K562 (cell line): ENCODE data around the gene BAK1. TPM values are rescaled to one million over a fixed set of nuclear protein-coding genes. Genes with fewer than 3 reads are reported as not detected.

Experiments used
- ATAC-seq: fragments of 200-7000 bp; cut with Tn5 transposase; 3 replicates; pipeline ENCODE4 v1.9.1; 2020; ENCODE audit warnings: moderate library complexity
- BruUV-seq: library from RNA; stranded (reverse); fragments of 400-500 nt; replicated peaks from 2 replicates; lab custom pipeline; 2021; lab: Mats Ljungman, UMichigan
- CTCF ChIA-PET: fragments of 300-600 bp; formaldehyde crosslinking; extraction: SDS; loops from one replicate; lab custom pipeline; 2021; ENCODE audit warnings: low intra/inter-chr PET ratio; lab: Yijun Ruan, JAX
- POLR2A ChIA-PET: fragments of 300-600, 350-650 bp; sonication (Branson Sonifier 250); formaldehyde crosslinking; extraction: SDS; loops from one replicate; lab custom pipeline; 2021; ENCODE audit warnings: antibody characterized with exemption, inconsistent platforms; lab: Yijun Ruan, JAX
- DNase-seq, 4 experiments: peaks; one replicate each; pipeline versions ENCODE4 v3.0.0 to v3.0.0-alpha.2; 2011 to 2018; ENCODE audit warnings: low spot score in 3 of 4, mixed read lengths in 3 of 4; ENCODE audit errors: extremely low read depth in 1 of 4
- FAIRE-seq: peaks from 2 replicates; lab custom pipeline; 2011; peaks lifted over from hg19 to GRCh38; lab: Jason Lieb, UNC
- H2AFZ ChIP-seq: 2 replicates; pipeline ENCODE4 v1.6.0; 2011; ENCODE audit warnings: low read depth, low read length, control low read depth, inconsistent platforms
- H3K27ac ChIP-seq: fragments of 200-600 bp; 3 replicates; pipeline ENCODE4 v1.8.0; 2011; ENCODE audit warnings: low read depth, mild to moderate bottlenecking, control low read depth, inconsistent platforms, low read length, moderate library complexity, mixed read lengths; ENCODE audit errors: extremely low read depth
- H3K27me3 ChIP-seq, 2 experiments: fragments of 300-600 bp in 1 of 2; 2 replicates in 1 of 2; 3 replicates in 1 of 2; pipeline versions ENCODE4 v1.6.0 to v1.8.0; 2011; ENCODE audit warnings: inconsistent platforms in 2 of 2, low read length in 2 of 2, mild to moderate bottlenecking in 1 of 2, mixed read lengths in 1 of 2, moderate library complexity in 1 of 2; ENCODE audit not compliant: control insufficient read depth in 2 of 2, insufficient read depth in 2 of 2
- H3K36me3 ChIP-seq: fragments of 300-600 bp; 3 replicates; pipeline ENCODE4 v1.8.0; 2011; ENCODE audit warnings: mild to moderate bottlenecking, low read length, inconsistent platforms; ENCODE audit not compliant: control insufficient read depth, insufficient read depth
- H3K4me1 ChIP-seq, 2 experiments: fragments of 200-600 bp in 1 of 2; replicated peaks in 1 of 2; 2 replicates in 1 of 2; 3 replicates in 1 of 2; pipeline versions ENCODE4 v1.5.1 to v1.8.0; 2011; ENCODE audit warnings: inconsistent platforms in 2 of 2, low read length in 2 of 2, mild to moderate bottlenecking in 1 of 2, mixed read lengths in 1 of 2, moderate library complexity in 1 of 2; ENCODE audit not compliant: control insufficient read depth in 2 of 2, insufficient read depth in 2 of 2
- H3K4me2 ChIP-seq: 2 replicates; pipeline ENCODE4 v1.6.1; 2011; ENCODE audit warnings: low read length, control low read depth, inconsistent platforms, mixed read lengths; ENCODE audit not compliant: insufficient read depth
- H3K4me3 ChIP-seq: fragments of 200-600 bp; sonication (generic), shearing (Covaris generic); 2 replicates; pipeline ENCODE4 v1.5.1; 2016; ENCODE audit warnings: control low read depth, inconsistent platforms
- H3K79me2 ChIP-seq: fragments of 200-600 bp; 3 replicates; pipeline ENCODE4 v1.8.0; 2011; ENCODE audit warnings: low read length, inconsistent platforms; ENCODE audit not compliant: control insufficient read depth, insufficient read depth
- H3K9ac ChIP-seq, 2 experiments: 2 replicates each; pipeline versions ENCODE4 v1.6.0 to v1.6.1; 2011; ENCODE audit warnings: low read depth in 2 of 2, low read length in 2 of 2, control low read depth in 1 of 2, inconsistent platforms in 1 of 2, mild to moderate bottlenecking in 1 of 2, mixed read lengths in 1 of 2; ENCODE audit not compliant: insufficient read depth in 1 of 2
- H3K9me1 ChIP-seq: one replicate; pipeline ENCODE4 v1.6.0; 2011; ENCODE audit warnings: inconsistent platforms, mild to moderate bottlenecking, low read length, moderate library complexity; ENCODE audit not compliant: control insufficient read depth, insufficient read depth
- H3K9me3 ChIP-seq: replicated peaks from 2 replicates; pipeline ENCODE4 v1.5.1; 2011; ENCODE audit warnings: low read depth, low read length, inconsistent platforms; ENCODE audit not compliant: control insufficient read depth, insufficient read depth
- H4K20me1 ChIP-seq: replicated peaks from 2 replicates; pipeline ENCODE4 v1.6.1; 2011; ENCODE audit warnings: low read length, inconsistent platforms, mixed read lengths; ENCODE audit not compliant: control insufficient read depth, insufficient read depth
- BDP1 ChIP-seq: IDR thresholded peaks from 3 replicates; pipeline ENCODE4 v1.6.1; 2011; ENCODE audit not compliant: insufficient read length, insufficient read depth
- CBX3 ChIP-seq, 2 experiments: IDR thresholded peaks; 1 replicate in 1 of 2; 2 replicates in 1 of 2; pipeline ENCODE4 v1.6.1; 2012; ENCODE audit warnings: inconsistent platforms in 2 of 2, low read length in 2 of 2, borderline replicate concordance in 1 of 2, control low read depth in 1 of 2
- CEBPB ChIP-seq: fragments of 450-650 bp; IDR thresholded peaks from 2 replicates; pipeline ENCODE4 v1.6.1; 2016; ENCODE audit warnings: missing genetic modification characterization, missing compliant biosample characterization
- CHD2 ChIP-seq: IDR thresholded peaks from 2 replicates; pipeline ENCODE4 v1.6.1; 2011; ENCODE audit warnings: low read depth, low read length
- DLX4 ChIP-seq: fragments of 250-450 bp; sonication (Bioruptor Pico); IDR thresholded peaks from 2 replicates; pipeline ENCODE4 v1.6.1; 2021; ENCODE audit warnings: mild to moderate bottlenecking
- ELF1 ChIP-seq: fragments of 200-800 bp; sonication (Bioruptor generic); IDR thresholded peaks from 2 replicates; pipeline ENCODE4 v1.6.1; 2016; ENCODE audit warnings: missing genetic modification characterization, missing compliant biosample characterization
- ELF4 ChIP-seq: fragments of 450-650 bp; formaldehyde crosslinking; IDR thresholded peaks from 2 replicates; pipeline ENCODE4 v1.4.0; 2022; ENCODE audit warnings: missing genetic modification characterization
- GATA2 ChIP-seq: sonication (generic); formaldehyde crosslinking; IDR thresholded peaks from 2 replicates; pipeline ENCODE4 v1.4.0; 2020; ENCODE audit warnings: mild to moderate bottlenecking, missing genetic modification reagents
- GATAD2B ChIP-seq: fragments of 450-650 bp; IDR thresholded peaks from 2 replicates; pipeline ENCODE4 v1.6.1; 2017; ENCODE audit warnings: mild to moderate bottlenecking, borderline replicate concordance
- HMGN3 ChIP-seq: IDR thresholded peaks from 2 replicates; pipeline ENCODE4 v1.6.1; 2011; ENCODE audit warnings: borderline replicate concordance, low read depth, mild to moderate bottlenecking, mixed read lengths, low read length; ENCODE audit not compliant: insufficient read length; ENCODE audit errors: extremely low read depth
- JUNB ChIP-seq: fragments of 450-650 bp; formaldehyde crosslinking; conservative IDR thresholded peaks from 2 replicates; pipeline ENCODE4 v1.4.0; 2020; ENCODE audit warnings: mild to moderate bottlenecking
- MTA2 ChIP-seq: fragments of 450-650 bp; IDR thresholded peaks from 2 replicates; pipeline ENCODE4 v1.6.1; 2016; ENCODE audit warnings: low read depth
- NFATC3 ChIP-seq: fragments of 450-650 bp; IDR thresholded peaks from 2 replicates; pipeline ENCODE4 v1.6.1; 2017; ENCODE audit warnings: mild to moderate bottlenecking
- PHF8 ChIP-seq: fragments of 200-600 bp; sonication (generic); IDR thresholded peaks from 2 replicates; pipeline ENCODE4 v1.6.1; 2012; ENCODE audit warnings: mixed run types, mild to moderate bottlenecking, inconsistent platforms, low read length, moderate library complexity, borderline replicate concordance
- POLR2A ChIP-seq: fragments of 450-650 bp; conservative IDR thresholded peaks from 2 replicates; pipeline ENCODE4 v1.6.1; 2016
- PRPF4 ChIP-seq: fragments of 200-400 bp; formaldehyde crosslinking; IDR thresholded peaks from one replicate; pipeline ENCODE4 v1.6.1; 2017; ENCODE audit warnings: low read length, low read depth, mild to moderate bottlenecking; ENCODE audit not compliant: insufficient read depth, poor library complexity, severe bottlenecking
- SAFB ChIP-seq: fragments of 200-400 bp; formaldehyde crosslinking; IDR thresholded peaks from 2 replicates; pipeline ENCODE4 v1.6.1; 2017; ENCODE audit warnings: low read depth, low read length, borderline replicate concordance
- SMARCE1 ChIP-seq: fragments of 450-650 bp; IDR thresholded peaks from 2 replicates; pipeline ENCODE4 v1.7.1; 2016; ENCODE audit warnings: mild to moderate bottlenecking
- SP2 ChIP-seq: IDR thresholded peaks from 2 replicates; pipeline ENCODE4 v1.6.1; 2011; ENCODE audit warnings: mild to moderate bottlenecking, low read depth, low read length, moderate library complexity; ENCODE audit not compliant: poor library complexity, severe bottlenecking; ENCODE audit errors: extremely low read depth
- WGBS: fragments of 100-300 bp; shearing (Covaris generic); methylation state at CpG from one replicate; pipeline ENCODE4 v1.1.6; 2016; ENCODE audit warnings: low coverage, mixed read lengths; ENCODE audit not compliant: insufficient coverage; ENCODE audit errors: missing lambda C conversion rate; 5-methylcytosine and 5-hydroxymethylcytosine counted together
- in situ Hi-C: fragments of 300-500 bp; cut with MboI; formaldehyde crosslinking; loops from 4 replicates; pipeline ENCODE4 v1.15.0; 2018; ENCODE audit warnings: inconsistent platforms, mixed read lengths
- intact Hi-C: fragments of 100-400 bp; cut with micrococcal nuclease; formaldehyde crosslinking; loops from 2 replicates; pipeline ENCODE4 v1.14.2; 2022
- polyA plus RNA-seq, 8 experiments: library from polyadenylated mRNA; depleted of rRNA in 4 of 8; stranded (reverse) in 5 of 8; unstranded in 3 of 8; fragments of >200 nt; fragmentation: Nextera tagmentation in 2 of 8; fragmentation: Illumina TruSeq in 1 of 8; extraction: Ambion mirVana in 2 of 8; extraction: Trizol in 1 of 8; gene quantifications; 2 replicates each; pipeline versions ENCODE4 v1.2.1 to v1.2.3, GENCODE V29; 2011 to 2014; ENCODE audit warnings: inconsistent platforms in 1 of 8, missing spikeins in 1 of 8
- total RNA-seq, 7 experiments: library from RNA; depleted of rRNA in 6 of 7; stranded (reverse); fragments of >200 nt in 6 of 7; fragmentation: Illumina TruSeq in 2 of 7; extraction: Trizol in 2 of 7; gene quantifications; 2 replicates each; pipeline versions ENCODE4 v1.2.1 to v1.2.3, GENCODE V29; 2011 to 2021; ENCODE audit warnings: low replicate concordance in 1 of 7

BAK1 gene
- total and polyA plus RNA-seq, 9 of the 15 experiments (the other 6 are each of a cell fraction or from before 2014, with no cell fraction given), result 5.4 to 30.7 (median 18.9) TPM

- TF ChIP-seq PRPF4 (peak; percentile 46), CHD2 (0 out of 2 replicates have a peak, but pooled peaks have one; percentile 15), GATAD2B (peak; percentile 53; the same call in 1 of the 2 replicates), BDP1 (no peak), PHF8 (peak; percentile 57; the same call in 1 of the 2 replicates)
These were observed 41.0 kb upstream of the BAK1 start, which contains the start of gene ITPR3 (continued) for GRCh38 chr6:33620856-33621710.

GRCh38 chr6:33620158-33620855 lies 40.2 kb upstream of the BAK1 start:
- Histone ChIP-seq H2AFZ (peak overlapping the region; percentile 93), H3K27me3 (no peaks in the 10 kb centered on the region), H3K36me3 (peaks cover 23% of the 10 kb centered on the region; the same call in 1 of the 3 replicates), H4K20me1 (no peaks in the 10 kb centered on the region; the same call in 1 of the 2 replicates), H3K9me1 (peaks cover 6% of the 10 kb centered on the region), H3K4me3 (peak overlapping the region; percentile 86), H3K4me2 (peak overlapping the region; percentile 93), H3K9ac (peak overlapping the region; percentile 55 to 94), H3K79me2 (peaks cover 32% of the 10 kb centered on the region), H3K9me3 (no peaks in the 10 kb centered on the region), H3K27ac (no peak overlapping the region), H3K4me1 (peaks cover 17 to 29% of the 10 kb centered on the region in 2 experiments)
- ChIA-PET CTCF (interaction anchor here (0.6 kb wide), 1 partner anchor 552 kb away, joined by 4 read pairs; no protein-coding TSS in a partner anchor), POLR2A (interaction anchor here (0.7 to 2.0 kb wide), 4 partner anchors 12 to 162 kb away, joined by 3 to 6 read pairs (median 6); partner anchors contain the start of gene UQCC2)
- peak; percentile 49 to 77 (median 58) for DNase-seq
- intact Hi-C loops, result no loop called here
- in situ Hi-C loops, result no loop called here
- peak; percentile 48 for ATAC-seq
- FAIRE-seq, result peak; percentile 48
- WGBS, result 0% methylated on average over 29 of the region's 29 CpGs
- TSS peak; percentile 73 for BruUV-seq
- TF ChIP-seq ELF4 (no peak), ELF1 (tag) (peak; percentile 62; the same call in 1 of the 2 replicates), JUNB (CRISPR knock-in tag) (no peak), SAFB (no peak), SMARCE1 (peak; percentile 62), POLR2A (0 out of 2 replicates have a peak, but pooled peaks have one; percentile 16), GATA2 (CRISPR knock-in tag) (no peak), SP2 (no peak), NFATC3 (peak; percentile 83; the same call in 1 of the 2 replicates), CEBPB (tag) (peak; percentile 55), HMGN3 (no peak), DLX4 (CRISPR knock-in tag) (no peak), CBX3 (IDR thresholded peaks at IDR 0.05; ENCODE audit: borderline replicate concordance in 1 of 2, low read length in 2 of 2) (0 out of 3 replicates have a peak, but pooled peaks of 1 of the 2 experiments have one; percentile 6), MTA2 (no peak)
